HepG2 (cell line): ENCODE measurements around the gene SLC23A3. TPM values are rescaled to one million over a fixed set of nuclear protein-coding genes. Genes with fewer than 3 reads are reported as not detected.

Source experiments
- ATAC-seq: fragments of 200-7000 bp; cut with Tn5 transposase; 3 replicates; pipeline ENCODE4 v1.9.1; 2020; ENCODE audit warnings: mild to moderate bottlenecking, moderate library complexity
- BruUV-seq: library from RNA; stranded (reverse); fragments of 400-500 nt; replicated peaks from 2 replicates; lab custom pipeline; 2021; lab: Mats Ljungman, UMichigan
- CTCF ChIA-PET: fragments of 300-600 bp; formaldehyde crosslinking; extraction: SDS; loops from one replicate; lab custom pipeline; 2021; ENCODE audit warnings: low total read pairs, inconsistent platforms, low intra/inter-chr PET ratio; lab: Yijun Ruan, JAX
- POLR2A ChIA-PET: fragments of 350-600 bp; sonication (Branson Sonifier 250); formaldehyde crosslinking; loops from one replicate; lab custom pipeline; 2020; ENCODE audit warnings: antibody characterized with exemption, inconsistent platforms; lab: Yijun Ruan, JAX
- DNase-seq: peaks from one replicate; pipeline ENCODE4 v3.0.0-alpha.2; 2015; ENCODE audit warnings: low spot score
- FAIRE-seq: peaks from 3 replicates; lab custom pipeline; 2011; peaks lifted over from hg19 to GRCh38; lab: Jason Lieb, UNC
- H2AFZ ChIP-seq: one replicate; pipeline ENCODE4 v1.6.1; 2011; ENCODE audit warnings: low read length, inconsistent platforms
- H3K27ac ChIP-seq: fragments of 300-600 bp; 3 replicates; pipeline ENCODE4 v1.8.0; 2011; ENCODE audit warnings: mixed run types, mild to moderate bottlenecking, mixed read lengths, low read length, inconsistent platforms; ENCODE audit not compliant: insufficient read depth; ENCODE audit errors: extremely low read length
- H3K27me3 ChIP-seq, 2 experiments: fragments of 200-600 bp in 1 of 2; 2 replicates in 1 of 2; 3 replicates in 1 of 2; pipeline versions ENCODE4 v1.6.0 to v1.8.0; 2011; ENCODE audit warnings: low read length in 2 of 2, mild to moderate bottlenecking in 2 of 2, moderate library complexity in 2 of 2, inconsistent platforms in 1 of 2; ENCODE audit not compliant: insufficient read depth in 2 of 2, control insufficient read depth in 1 of 2
- H3K36me3 ChIP-seq, 2 experiments: fragments of 200-600 bp in 1 of 2; replicated peaks in 1 of 2; 2 replicates in 1 of 2; 3 replicates in 1 of 2; pipeline versions ENCODE4 v1.5.1 to v1.8.0; 2011; ENCODE audit warnings: low read length in 2 of 2, inconsistent platforms in 1 of 2; ENCODE audit not compliant: insufficient read depth in 2 of 2, control insufficient read depth in 1 of 2
- H3K4me1 ChIP-seq: 2 replicates; pipeline ENCODE4 v1.5.1; 2012; ENCODE audit warnings: low read length, inconsistent platforms; ENCODE audit not compliant: insufficient read depth
- H3K4me2 ChIP-seq: 2 replicates; pipeline ENCODE4 v1.6.0; 2011; ENCODE audit warnings: low read depth, low read length, inconsistent platforms
- H3K4me3 ChIP-seq, 3 experiments: fragments of 200-600 bp in 1 of 3; sonication (generic), shearing (Covaris generic) in 1 of 3; replicated peaks in 1 of 3; 2 replicates each; pipeline ENCODE4 v1.5.1; 2011 to 2016; ENCODE audit warnings: low read length in 3 of 3, inconsistent platforms in 2 of 3, low read depth in 2 of 3, mild to moderate bottlenecking in 2 of 3, control low read depth in 1 of 3, mixed read lengths in 1 of 3; ENCODE audit not compliant: insufficient read depth in 1 of 3
- H3K79me2 ChIP-seq: one replicate; pipeline ENCODE4 v1.6.1; 2011; ENCODE audit warnings: low read length, inconsistent platforms; ENCODE audit not compliant: insufficient read depth
- H3K9ac ChIP-seq: 2 replicates; pipeline ENCODE4 v1.6.0; 2011; ENCODE audit warnings: mild to moderate bottlenecking, low read depth, low read length, inconsistent platforms; ENCODE audit not compliant: insufficient read depth
- H3K9me3 ChIP-seq: 2 replicates; pipeline ENCODE4 v1.5.1; 2012; ENCODE audit warnings: mild to moderate bottlenecking, low read length
- H4K20me1 ChIP-seq: 2 replicates; pipeline ENCODE4 v1.6.0; 2011; ENCODE audit warnings: inconsistent platforms, mild to moderate bottlenecking, low read length, moderate library complexity; ENCODE audit not compliant: insufficient read depth
- DMAP1 ChIP-seq: IDR thresholded peaks from 2 replicates; pipeline ENCODE4 v1.6.1; 2016
- GATAD2A ChIP-seq: IDR thresholded peaks from 2 replicates; pipeline ENCODE4 v1.6.1; 2016
- HNF4A ChIP-seq: sonication (generic); formaldehyde crosslinking; IDR thresholded peaks from 2 replicates; pipeline ENCODE4 v1.4.0; 2020; ENCODE audit warnings: missing genetic modification reagents
- JARID2 ChIP-seq: sonication (generic); formaldehyde crosslinking; IDR thresholded peaks from 2 replicates; pipeline ENCODE4 v1.8.1; 2023; ENCODE audit warnings: missing genetic modification reagents, inconsistent platforms; ENCODE audit not compliant: insufficient replicate concordance
- MAZ ChIP-seq, 2 experiments: sonication (generic) in 1 of 2; formaldehyde crosslinking in 1 of 2; IDR thresholded peaks; 2 replicates each; pipeline versions ENCODE4 v1.5.0 to v1.6.1; 2012 to 2020; ENCODE audit warnings: low read depth in 2 of 2, mild to moderate bottlenecking in 2 of 2, borderline replicate concordance in 1 of 2, improper control_type of control experiment in 1 of 2, low read length in 1 of 2, missing genetic modification reagents in 1 of 2, moderate library complexity in 1 of 2
- NFRKB ChIP-seq: fragments of 450-650 bp; IDR thresholded peaks from 2 replicates; pipeline ENCODE4 v1.6.1; 2017
- RBM22 ChIP-seq: fragments of 200-400 bp; formaldehyde crosslinking; optimal IDR thresholded peaks from 2 replicates; pipeline ENCODE3; 2017; ENCODE audit warnings: mild to moderate bottlenecking, low read length, moderate library complexity
- SCMH1 ChIP-seq: sonication (generic); formaldehyde crosslinking; IDR thresholded peaks from 2 replicates; pipeline ENCODE4 v1.9.0; 2021; ENCODE audit warnings: missing genetic modification reagents, mild to moderate bottlenecking, borderline replicate concordance
- TOPORS ChIP-seq: sonication (generic); formaldehyde crosslinking; IDR thresholded peaks from 2 replicates; pipeline ENCODE4 v1.8.0; 2023; ENCODE audit warnings: mild to moderate bottlenecking, missing genetic modification reagents
- ZNF337 ChIP-seq: sonication (generic); formaldehyde crosslinking; IDR thresholded peaks from 2 replicates; pipeline ENCODE4 v1.5.1; 2020; ENCODE audit warnings: missing genetic modification reagents, low read depth, mild to moderate bottlenecking, borderline replicate concordance
- ZNF709 ChIP-seq: sonication (generic); formaldehyde crosslinking; IDR thresholded peaks from 2 replicates; pipeline ENCODE4 v1.5.0; 2020; ENCODE audit warnings: mild to moderate bottlenecking, missing genetic modification reagents
- ZNF782 ChIP-seq: sonication (generic); formaldehyde crosslinking; IDR thresholded peaks from 2 replicates; pipeline ENCODE4 v1.4.0; 2020; ENCODE audit warnings: missing genetic modification reagents, mild to moderate bottlenecking, borderline replicate concordance
- WGBS: methylation state at CpG from one replicate; pipeline ENCODE4 v1.1.6; 2017; ENCODE audit warnings: low lambda C conversion rate; 5-methylcytosine and 5-hydroxymethylcytosine counted together
- in situ Hi-C: cut with HindIII; loops from 2 replicates; pipeline ENCODE4 v1.10.0; 2017; ENCODE audit warnings: low pct_unique_long_range_greater_than_20kb; ENCODE audit not compliant: extremely low pct_ligation_motif_present
- intact Hi-C: fragments of 100-400 bp; cut with micrococcal nuclease; formaldehyde crosslinking; loops from one replicate; pipeline ENCODE4 v1.10.0; 2022; ENCODE audit not compliant: unreplicated experiment
- polyA plus RNA-seq, 8 experiments: library from polyadenylated mRNA; depleted of rRNA in 3 of 8; stranded (reverse) in 7 of 8; unstranded in 1 of 8; fragments of >200 nt; fragmentation: Illumina TruSeq in 4 of 8; extraction: Trizol in 4 of 8; gene quantifications; 2 replicates each; pipeline versions ENCODE4 v1.2.1 to v1.2.3, GENCODE V29; 2011 to 2016; ENCODE audit warnings: low read depth in 4 of 8, missing spikeins in 1 of 8, mixed read lengths in 1 of 8; ENCODE audit not compliant: insufficient read depth in 1 of 8
- total RNA-seq, 5 experiments: library from RNA; depleted of rRNA; stranded (reverse); fragments of >200 nt; fragmentation: Illumina TruSeq; extraction: Trizol; gene quantifications; 2 replicates each; pipeline ENCODE4 v1.2.3, GENCODE V29; 2016; ENCODE audit warnings: low read depth in 1 of 5
- TF ChIP-seq, protein P1 (sequence below): sonication (generic); IDR thresholded peaks from 2 replicates; pipeline ENCODE4 v1.6.1; 2016; ENCODE audit warnings: low read depth, borderline replicate concordance
- TF ChIP-seq, protein P2 (sequence below): sonication (generic); formaldehyde crosslinking; IDR thresholded peaks from 2 replicates; pipeline ENCODE4 v1.8.1; 2023; ENCODE audit warnings: mild to moderate bottlenecking, missing genetic modification reagents
- TF ChIP-seq, protein P3 (sequence below): sonication (generic); formaldehyde crosslinking; IDR thresholded peaks from 2 replicates; pipeline ENCODE4 v1.5.1; 2020; ENCODE audit warnings: missing genetic modification reagents, mild to moderate bottlenecking, borderline replicate concordance

SLC23A3 gene
- total and polyA plus RNA-seq, 2 of the 13 experiments (the other 11 are each of a cell fraction or from before 2014, with no cell fraction given), result 0.38 to 0.78 TPM

DNA sequence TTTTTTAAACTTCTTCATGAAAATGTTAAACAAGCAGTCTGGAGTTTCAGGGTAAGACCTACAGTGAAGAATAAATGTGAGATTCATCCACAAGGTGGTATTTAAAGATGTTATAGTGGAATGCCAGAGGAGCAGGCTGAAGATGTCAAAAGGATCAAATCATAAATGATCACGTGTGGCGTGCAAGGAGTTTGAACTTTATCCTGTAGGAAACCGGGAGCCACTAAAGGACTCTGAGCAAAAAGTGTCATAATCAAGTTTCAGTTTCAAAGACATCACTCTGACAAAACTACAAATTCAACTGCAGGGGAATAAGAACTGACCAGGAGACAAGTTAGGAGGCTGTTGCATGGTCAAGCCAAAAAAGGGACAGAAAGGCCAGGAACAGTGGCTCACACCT, 29.1 kb downstream of the SLC23A3 start:
- ATAC-seq (no peak), DNase-seq (no peak), FAIRE-seq (no peak)
- Histone ChIP-seq H2AFZ (no peak overlapping the region), H3K36me3 (peaks cover 13 to 18% of the 10 kb centered on the region in 2 experiments), H4K20me1 (no peaks in the 10 kb centered on the region), H3K4me3 (no peak overlapping the region), H3K27ac (no peak overlapping the region), H3K9ac (no peak overlapping the region), H3K9me3 (no peaks in the 10 kb centered on the region), H3K79me2 (no peaks in the 10 kb centered on the region), H3K27me3 (no peaks in the 10 kb centered on the region), H3K4me2 (no peak overlapping the region), H3K4me1 (no peaks in the 10 kb centered on the region)
- TF ChIP-seq RBM22 (no peak), MAZ (IDR thresholded peaks at IDR 0.05; ENCODE audit: borderline replicate concordance, low read depth, low read length) (no peak), MAZ (CRISPR knock-in tag; IDR thresholded peaks at IDR 0.05; ENCODE audit: low read depth) (no peak), HNF4A (CRISPR knock-in tag) (no peak), JARID2 (no peak), ZNF782 (CRISPR knock-in tag) (no peak), ZNF337 (no peak), GATAD2A (CRISPR knock-in tag) (no peak), TOPORS (CRISPR knock-in tag) (no peak), NFRKB (no peak), SCMH1 (CRISPR knock-in tag) (no peak), ZNF709 (CRISPR knock-in tag) (no peak), DMAP1 (CRISPR knock-in tag) (no peak)
- TF ChIP-seq, protein P1, sequence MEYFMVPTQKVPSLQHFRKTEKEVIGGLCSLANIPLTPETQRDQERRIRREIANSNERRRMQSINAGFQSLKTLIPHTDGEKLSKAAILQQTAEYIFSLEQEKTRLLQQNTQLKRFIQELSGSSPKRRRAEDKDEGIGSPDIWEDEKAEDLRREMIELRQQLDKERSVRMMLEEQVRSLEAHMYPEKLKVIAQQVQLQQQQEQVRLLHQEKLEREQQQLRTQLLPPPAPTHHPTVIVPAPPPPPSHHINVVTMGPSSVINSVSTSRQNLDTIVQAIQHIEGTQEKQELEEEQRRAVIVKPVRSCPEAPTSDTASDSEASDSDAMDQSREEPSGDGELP, result no peak
- TF ChIP-seq, protein P2, sequence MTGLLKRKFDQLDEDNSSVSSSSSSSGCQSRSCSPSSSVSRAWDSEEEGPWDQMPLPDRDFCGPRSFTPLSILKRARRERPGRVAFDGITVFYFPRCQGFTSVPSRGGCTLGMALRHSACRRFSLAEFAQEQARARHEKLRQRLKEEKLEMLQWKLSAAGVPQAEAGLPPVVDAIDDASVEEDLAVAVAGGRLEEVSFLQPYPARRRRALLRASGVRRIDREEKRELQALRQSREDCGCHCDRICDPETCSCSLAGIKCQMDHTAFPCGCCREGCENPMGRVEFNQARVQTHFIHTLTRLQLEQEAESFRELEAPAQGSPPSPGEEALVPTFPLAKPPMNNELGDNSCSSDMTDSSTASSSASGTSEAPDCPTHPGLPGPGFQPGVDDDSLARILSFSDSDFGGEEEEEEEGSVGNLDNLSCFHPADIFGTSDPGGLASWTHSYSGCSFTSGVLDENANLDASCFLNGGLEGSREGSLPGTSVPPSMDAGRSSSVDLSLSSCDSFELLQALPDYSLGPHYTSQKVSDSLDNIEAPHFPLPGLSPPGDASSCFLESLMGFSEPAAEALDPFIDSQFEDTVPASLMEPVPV (CRISPR knock-in tag), result no peak
- TF ChIP-seq, protein P3, sequence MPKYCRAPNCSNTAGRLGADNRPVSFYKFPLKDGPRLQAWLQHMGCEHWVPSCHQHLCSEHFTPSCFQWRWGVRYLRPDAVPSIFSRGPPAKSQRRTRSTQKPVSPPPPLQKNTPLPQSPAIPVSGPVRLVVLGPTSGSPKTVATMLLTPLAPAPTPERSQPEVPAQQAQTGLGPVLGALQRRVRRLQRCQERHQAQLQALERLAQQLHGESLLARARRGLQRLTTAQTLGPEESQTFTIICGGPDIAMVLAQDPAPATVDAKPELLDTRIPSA (CRISPR knock-in tag), result no peak
- CTCF ChIA-PET, result no interaction called here
- WGBS, result 98% methylated on average over 3 of the region's 3 CpGs
- POLR2A ChIA-PET, result no interaction called here
- no TSS peak for BruUV-seq
- in situ Hi-C loops (no loop called here), intact Hi-C loops (no loop called here)
